GM12892 (cell line): ENCODE results near the gene CHIT1.

Experiments
- POLR2A ChIP-seq: IDR thresholded peaks from 2 replicates; pipeline ENCODE4 v1.6.1; 2011; ENCODE audit warnings: low read depth, low read length, control low read depth
- POLR2AphosphoS5 ChIP-seq: IDR thresholded peaks from 2 replicates; pipeline ENCODE4 v1.6.1; 2011; ENCODE audit warnings: low read depth, low read length, control low read depth

GRCh38 chr1:203252678-203253077 is 23.2 kb upstream of the CHIT1 start:
- no peak for TF ChIP-seq POLR2AphosphoS5
- no peak for TF ChIP-seq POLR2A
